ENCODE measurements around the gene PPP1R3G. TPM values are rescaled to one million over a fixed set of nuclear protein-coding genes. Genes with fewer than 3 reads are reported as not detected.
"Not testable (repeated sequence)": the region's sequence is repeated elsewhere in the genome, so short reads cannot be mapped to it uniquely, and the experiment has no call there.

PPP1R3G gene
- total RNA-seq, 1 donor from 2014 or later, result 0.05 TPM

DNA sequence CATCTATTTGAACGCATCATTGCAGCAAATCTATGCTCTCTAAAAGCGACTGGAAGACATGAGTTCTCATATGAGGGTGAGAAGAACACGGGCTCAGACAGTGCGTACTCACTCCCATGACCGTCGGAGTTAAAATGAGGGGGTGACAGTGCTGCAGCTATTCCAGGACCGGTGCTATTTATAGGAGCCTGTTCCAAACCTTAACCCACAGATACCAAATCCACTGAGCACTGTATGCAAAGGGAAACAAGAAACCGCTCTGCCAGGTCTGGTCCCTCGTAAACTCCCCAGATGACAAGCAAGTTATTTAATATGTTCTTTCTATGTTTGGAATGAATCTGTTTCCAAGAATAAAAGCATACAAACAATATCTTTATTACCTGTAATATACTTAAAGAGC is 22.9 kb downstream of the PPP1R3G start:
- Mint-ChIP-seq H3K27ac (no peak overlapping the region), H3K9me3 (no peaks in the 10 kb centered on the region), H3K4me3 (no peak overlapping the region), H3K4me1 (no peaks in the 10 kb centered on the region), H3K36me3 (ENCODE audit: low read depth) (no peaks in the 10 kb centered on the region), H3K27me3 (no peaks in the 10 kb centered on the region)
- intact Hi-C loops (cut with micrococcal nuclease), result no loop called here
- no peak for DNase-seq

DNA sequence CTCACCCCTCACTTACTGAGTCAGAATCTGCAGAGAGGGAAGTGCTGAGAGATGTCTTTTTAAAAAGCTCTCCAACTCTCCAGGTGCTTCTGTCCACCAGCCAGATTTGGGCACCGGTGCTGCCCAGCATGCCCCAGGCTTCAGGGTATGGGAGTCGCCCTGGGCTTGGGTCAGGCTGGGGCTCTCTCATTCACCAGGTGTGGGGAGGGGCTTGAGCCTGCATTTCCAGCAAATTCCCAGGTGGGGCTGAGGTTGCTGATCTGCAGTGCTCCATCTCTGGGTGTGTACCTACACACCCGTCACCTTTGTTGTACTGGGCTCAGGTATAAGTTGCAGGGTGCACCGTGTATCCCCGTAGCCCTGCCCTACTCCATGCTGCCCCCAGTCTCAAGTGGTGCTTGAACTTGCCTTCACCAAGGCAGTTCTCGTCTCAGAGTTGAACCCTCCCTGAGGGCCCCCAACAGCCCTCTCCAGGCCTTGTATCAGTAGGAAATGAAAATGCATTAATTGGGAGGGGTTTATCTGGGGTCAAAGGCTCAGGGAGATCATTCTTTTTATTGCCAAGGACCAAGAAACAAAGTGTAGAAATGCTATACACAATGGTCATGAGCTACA is 23.5 kb downstream of the PPP1R3G start:
- Mint-ChIP-seq H3K9me3 (no peaks in the 10 kb centered on the region), H3K4me1 (no peaks in the 10 kb centered on the region), H3K4me3 (no peak overlapping the region), H3K27ac (no peak overlapping the region), H3K27me3 (no peaks in the 10 kb centered on the region), H3K36me3 (ENCODE audit: low read depth) (no peaks in the 10 kb centered on the region)
- DNase-seq, result no peak
- intact Hi-C loops (cut with micrococcal nuclease), result no loop called here

DNA sequence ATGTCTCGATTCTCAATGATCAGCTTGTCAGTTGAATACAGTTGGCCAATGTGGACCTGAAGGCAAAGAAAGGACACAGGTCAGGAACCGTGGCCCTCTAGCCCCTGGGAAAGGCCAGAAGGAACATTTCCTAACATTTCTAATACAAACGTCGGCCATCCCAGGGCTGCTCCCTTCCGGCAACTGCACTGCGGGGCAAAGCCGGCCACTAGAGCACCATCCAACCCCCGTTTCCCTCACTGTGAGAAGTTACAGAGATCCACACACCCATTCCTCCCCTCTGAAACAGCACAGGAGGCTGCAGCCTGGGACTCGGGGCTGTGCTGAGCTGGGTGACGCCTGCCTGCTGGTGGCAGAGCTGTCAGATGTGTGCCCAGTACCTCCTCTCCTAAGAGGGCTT is 24.3 kb downstream of the PPP1R3G start:
- intact Hi-C loops (cut with micrococcal nuclease), result no loop called here
- H3K27ac Mint-ChIP-seq, result no peak overlapping the region
- no peak for DNase-seq

DNA sequence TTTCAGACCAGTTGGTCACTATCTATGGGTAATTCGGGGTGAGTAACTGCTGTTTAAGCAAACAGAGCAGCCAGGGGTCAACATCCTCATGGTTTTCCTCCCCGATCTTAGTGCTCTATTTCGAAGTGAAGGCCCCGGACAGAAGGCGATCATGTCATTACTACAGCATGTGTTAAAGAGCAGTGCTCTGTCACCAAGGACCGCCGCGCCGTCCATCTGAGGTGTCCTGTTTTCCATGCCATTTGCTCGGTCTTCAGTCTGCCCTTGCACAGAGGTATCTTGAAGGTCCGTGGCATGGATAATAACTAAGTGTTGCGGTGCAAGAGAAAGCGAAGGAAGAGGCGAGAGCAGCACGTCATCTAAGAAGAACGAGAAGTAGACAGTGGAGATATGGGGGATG is 25.1 kb downstream of the PPP1R3G start:
- no peak overlapping the region for H3K27ac Mint-ChIP-seq
- no peak for DNase-seq
- H3K4me3 Mint-ChIP-seq, result no peak overlapping the region
- H3K36me3 Mint-ChIP-seq (ENCODE audit: low read depth), result no peaks in the 10 kb centered on the region
- no peaks in the 10 kb centered on the region for H3K9me3 Mint-ChIP-seq
- intact Hi-C loops (cut with micrococcal nuclease), result no loop called here
- H3K4me1 Mint-ChIP-seq, result no peaks in the 10 kb centered on the region
- no peaks in the 10 kb centered on the region for H3K27me3 Mint-ChIP-seq

More for the DNA sequence above, 24.3 kb downstream of the PPP1R3G start:
- Mint-ChIP-seq H3K4me1 (no peaks in the 10 kb centered on the region), H3K9me3 (no peaks in the 10 kb centered on the region), H3K4me3 (no peak overlapping the region), H3K36me3 (ENCODE audit: low read depth) (no peaks in the 10 kb centered on the region), H3K27me3 (no peaks in the 10 kb centered on the region)

DNA sequence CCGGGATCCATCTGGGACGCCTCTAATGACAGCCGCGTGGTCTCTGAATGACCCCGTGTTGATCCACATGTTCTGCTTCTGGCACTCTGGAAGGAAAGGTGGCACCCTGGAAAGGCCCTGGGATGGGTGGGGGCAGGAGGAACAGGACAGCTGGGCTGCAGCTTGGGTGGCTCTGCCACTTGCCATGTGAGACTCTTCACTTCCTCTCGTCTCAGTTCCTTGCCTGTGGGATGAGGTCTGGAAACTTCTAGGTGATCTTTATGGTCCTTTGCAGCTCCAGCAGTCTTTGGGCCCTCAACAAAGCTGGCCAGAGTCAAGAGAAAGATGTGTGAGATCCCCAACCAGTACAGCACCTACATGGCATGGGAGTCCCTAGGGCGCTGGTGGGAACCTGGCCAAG is 26.5 kb downstream of the PPP1R3G start:
- Mint-ChIP-seq H3K9me3 (no peaks in the 10 kb centered on the region), H3K27me3 (no peaks in the 10 kb centered on the region), H3K4me1 (no peaks in the 10 kb centered on the region), H3K36me3 (ENCODE audit: low read depth) (no peaks in the 10 kb centered on the region), H3K27ac (no peak overlapping the region), H3K4me3 (no peak overlapping the region)
- intact Hi-C loops (cut with micrococcal nuclease), result no loop called here
- no peak for DNase-seq

DNA sequence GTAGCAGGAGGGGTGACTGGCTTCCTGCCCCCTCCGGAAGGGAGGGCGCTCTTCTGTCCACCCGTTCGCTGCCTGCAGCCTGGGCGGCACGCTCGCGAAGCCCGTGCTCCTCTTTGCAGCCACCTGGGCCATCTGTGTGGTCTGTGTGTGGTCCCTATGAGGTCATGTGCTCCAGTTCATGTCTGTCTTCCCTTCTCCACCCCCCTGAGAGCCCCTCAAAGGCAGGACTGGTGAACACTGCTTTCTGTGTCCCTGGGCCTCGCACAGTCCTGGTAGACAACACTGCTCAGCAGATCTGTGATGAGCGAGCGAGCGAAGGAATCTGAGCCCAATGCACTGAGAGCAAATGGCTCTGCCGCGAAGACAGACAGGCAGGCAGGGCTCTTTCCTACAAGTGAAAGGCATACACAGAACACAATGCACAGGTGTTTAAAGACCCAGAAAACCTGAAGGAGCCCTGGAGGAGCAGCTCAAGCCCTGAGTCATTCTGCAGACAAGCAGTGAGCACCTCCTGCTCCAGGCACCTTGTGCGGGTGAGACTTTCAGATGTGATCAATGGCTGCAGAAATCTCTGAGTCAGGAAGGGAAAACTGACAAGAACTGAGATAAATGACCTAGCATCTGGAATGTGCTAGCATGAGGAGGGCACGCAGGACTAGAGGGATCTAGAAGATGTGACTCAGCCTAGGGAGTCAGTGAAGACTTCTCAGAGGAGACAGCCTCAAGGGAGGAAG is 27.1 kb downstream of the PPP1R3G start:
- intact Hi-C loops (cut with micrococcal nuclease), result no loop called here
- no peaks in the 10 kb centered on the region for H3K9me3 Mint-ChIP-seq

DNA sequence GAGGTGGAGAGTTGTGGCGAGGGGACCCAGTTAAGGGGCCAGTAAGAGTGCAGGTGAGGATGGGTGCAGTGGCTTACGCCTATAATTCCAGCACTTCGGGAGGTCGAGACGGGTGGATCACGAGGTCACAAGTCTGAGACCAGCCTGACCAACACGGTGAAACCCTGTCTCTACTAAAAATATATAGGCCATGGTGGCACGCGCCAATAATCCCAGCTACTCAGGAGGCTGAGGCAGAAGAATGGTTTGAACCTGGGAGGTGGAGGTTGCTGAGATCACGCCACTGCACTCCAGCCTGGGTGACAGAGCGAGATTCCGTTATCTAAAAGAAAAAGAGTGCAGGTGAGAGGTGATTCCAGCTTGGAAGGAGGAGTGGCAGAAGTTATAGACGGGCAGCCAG is 28.0 kb downstream of the PPP1R3G start:
- H3K27ac Mint-ChIP-seq, result no peak overlapping the region
- H3K9me3 Mint-ChIP-seq, result no peaks in the 10 kb centered on the region
- no peaks in the 10 kb centered on the region for H3K27me3 Mint-ChIP-seq
- no peaks in the 10 kb centered on the region for H3K36me3 Mint-ChIP-seq (ENCODE audit: low read depth)
- no peak for DNase-seq
- intact Hi-C loops (cut with micrococcal nuclease), result no loop called here
- no peaks in the 10 kb centered on the region for H3K4me1 Mint-ChIP-seq
- no peak overlapping the region for H3K4me3 Mint-ChIP-seq

More for the DNA sequence above, 27.1 kb downstream of the PPP1R3G start:
- Mint-ChIP-seq H3K4me1 (no peaks in the 10 kb centered on the region), H3K36me3 (ENCODE audit: low read depth) (no peaks in the 10 kb centered on the region), H3K27me3 (no peaks in the 10 kb centered on the region), H3K27ac (no peak overlapping the region), H3K4me3 (no peak overlapping the region)
- DNase-seq, result no peak

DNA sequence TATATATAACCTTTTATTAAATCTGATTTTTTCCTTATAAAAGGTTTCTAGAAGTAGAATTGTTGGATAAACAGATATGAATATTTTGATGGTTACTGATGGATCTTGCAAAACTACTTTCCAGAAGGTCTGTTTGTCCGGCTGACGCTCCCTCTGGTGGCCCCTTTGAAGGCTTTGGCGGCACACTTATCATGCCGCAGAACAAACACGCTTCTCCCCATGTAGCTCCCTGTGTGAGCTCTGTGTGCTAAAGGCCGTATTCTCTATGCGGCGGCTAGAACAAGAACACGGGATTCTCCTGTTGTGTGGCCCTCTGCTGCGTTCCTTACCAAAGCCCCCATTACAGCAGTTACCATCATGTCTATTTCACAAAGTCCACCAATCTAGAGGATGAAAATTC is 30.0 kb downstream of the PPP1R3G start:
- DNase-seq, result no peak
- no peak overlapping the region for H3K4me3 Mint-ChIP-seq
- H3K27ac Mint-ChIP-seq, result no peak overlapping the region
- no peaks in the 10 kb centered on the region for H3K4me1 Mint-ChIP-seq
- intact Hi-C loops (cut with micrococcal nuclease), result no loop called here
- no peaks in the 10 kb centered on the region for H3K27me3 Mint-ChIP-seq
- no peaks in the 10 kb centered on the region for H3K36me3 Mint-ChIP-seq (ENCODE audit: low read depth)
- no peaks in the 10 kb centered on the region for H3K9me3 Mint-ChIP-seq

DNA sequence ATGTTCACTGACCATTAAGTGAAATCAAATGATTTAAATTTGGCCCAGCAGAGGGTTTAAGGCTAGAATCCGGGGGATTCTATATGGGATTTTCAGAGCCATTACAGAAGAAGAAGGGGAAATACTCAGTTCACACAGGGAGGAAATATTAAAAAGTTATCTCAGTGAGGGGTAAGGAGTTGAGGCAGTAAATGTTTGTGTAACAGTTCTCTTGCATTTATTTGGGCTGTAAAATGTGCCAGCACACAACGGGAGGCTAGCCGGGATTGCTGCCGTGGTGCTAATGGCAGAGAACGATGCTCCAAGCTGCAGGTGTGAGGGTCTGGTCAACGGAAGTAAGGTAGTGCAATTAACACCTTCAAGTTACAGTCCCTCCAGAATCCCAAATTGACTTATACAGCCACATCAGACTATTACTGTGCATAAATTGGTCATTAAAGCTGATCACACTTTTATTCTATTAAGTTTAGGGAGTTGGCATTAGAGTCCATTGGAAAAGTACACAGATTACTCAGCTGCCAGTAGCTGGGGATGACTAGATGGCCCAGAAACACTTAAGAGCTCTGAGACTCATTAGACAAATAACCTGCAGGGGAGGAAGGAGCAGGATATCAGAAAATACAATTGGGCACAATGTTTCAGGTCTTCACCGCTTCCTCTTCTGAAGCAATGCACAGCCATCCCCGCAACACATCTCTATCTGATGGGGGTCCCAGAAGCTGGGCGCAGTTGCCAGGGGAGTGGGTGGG is 31.3 kb downstream of the PPP1R3G start:
- intact Hi-C loops (cut with micrococcal nuclease), result no loop called here
- H3K36me3 Mint-ChIP-seq (ENCODE audit: low read depth), result no peaks in the 10 kb centered on the region
- no peaks in the 10 kb centered on the region for H3K27me3 Mint-ChIP-seq
- DNase-seq, result no peak
- no peaks in the 10 kb centered on the region for H3K4me1 Mint-ChIP-seq
- no peak overlapping the region for H3K27ac Mint-ChIP-seq
- no peak overlapping the region for H3K4me3 Mint-ChIP-seq
- no peaks in the 10 kb centered on the region for H3K9me3 Mint-ChIP-seq

DNA sequence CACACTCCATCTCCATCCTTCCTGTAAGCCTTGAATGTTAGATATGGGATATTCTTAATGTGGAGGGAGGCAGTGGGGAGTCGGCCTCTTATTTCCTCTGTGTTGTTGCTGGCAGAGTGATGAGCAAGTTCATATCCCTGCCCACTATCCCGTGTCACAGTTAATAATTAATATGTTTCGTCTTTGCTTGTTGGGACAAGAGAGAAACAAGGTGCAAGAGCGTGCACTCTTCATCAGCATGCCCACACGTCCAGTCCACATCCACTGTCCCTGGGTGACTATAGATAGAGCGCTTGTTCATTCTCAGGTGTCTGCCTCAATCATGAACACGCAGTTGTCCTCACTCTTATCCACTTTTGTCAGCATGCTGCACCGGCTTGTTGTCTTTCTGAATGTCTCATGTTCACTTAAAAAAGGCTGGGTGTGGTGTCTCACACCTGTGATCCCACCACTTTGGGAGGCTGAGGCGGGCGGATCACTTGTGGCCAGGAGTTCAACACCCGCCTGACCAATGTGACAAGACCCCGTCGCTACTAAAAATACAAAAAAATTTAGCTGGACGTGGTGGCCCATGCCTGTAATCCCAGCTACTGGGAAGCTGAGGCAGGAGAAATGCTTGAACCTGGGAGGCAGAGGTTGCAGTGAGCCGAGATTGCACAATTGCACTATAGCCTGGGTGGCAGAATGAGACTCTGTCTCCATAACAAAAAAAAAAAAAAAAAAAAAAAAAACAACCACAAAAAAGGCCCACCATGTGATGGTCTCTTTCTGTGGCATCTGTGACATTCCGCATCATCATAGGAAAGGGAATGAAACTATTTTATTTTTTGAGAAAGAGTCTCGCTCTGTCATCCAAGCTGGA is 34.2 kb downstream of the PPP1R3G start:
- H3K4me1 Mint-ChIP-seq, result no peaks in the 10 kb centered on the region
- intact Hi-C loops (cut with micrococcal nuclease), result no loop called here
- H3K27ac Mint-ChIP-seq, result no peak overlapping the region
- no peak for DNase-seq
- no peak overlapping the region for H3K4me3 Mint-ChIP-seq
- H3K9me3 Mint-ChIP-seq, result no peaks in the 10 kb centered on the region
- no peaks in the 10 kb centered on the region for H3K27me3 Mint-ChIP-seq
- H3K36me3 Mint-ChIP-seq (ENCODE audit: low read depth), result no peaks in the 10 kb centered on the region

DNA sequence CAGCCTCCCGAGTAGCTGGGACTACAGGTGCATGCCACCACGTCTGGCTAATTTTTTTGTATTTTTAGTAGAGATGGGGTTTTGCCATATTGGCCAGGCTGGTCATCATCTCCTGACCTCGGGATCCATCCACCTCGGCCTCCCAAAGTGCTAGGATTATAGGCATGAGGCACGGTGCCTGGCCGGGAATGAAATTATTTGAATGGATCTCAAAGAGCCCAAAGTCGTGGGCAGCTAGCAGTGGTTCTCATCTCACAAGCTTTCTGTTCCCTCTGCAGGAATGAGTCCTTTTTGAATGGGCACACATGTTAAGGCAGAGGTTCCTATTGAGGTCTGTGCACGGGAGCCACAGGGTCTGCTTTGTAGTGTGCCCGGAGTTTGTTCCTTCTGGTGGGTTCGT is 34.9 kb downstream of the PPP1R3G start:
- Mint-ChIP-seq H3K27me3 (no peaks in the 10 kb centered on the region), H3K36me3 (ENCODE audit: low read depth) (no peaks in the 10 kb centered on the region), H3K4me3 (no peak overlapping the region), H3K9me3 (no peaks in the 10 kb centered on the region), H3K4me1 (no peaks in the 10 kb centered on the region), H3K27ac (no peak overlapping the region)
- DNase-seq, result no peak
- intact Hi-C loops (cut with micrococcal nuclease), result no loop called here

DNA sequence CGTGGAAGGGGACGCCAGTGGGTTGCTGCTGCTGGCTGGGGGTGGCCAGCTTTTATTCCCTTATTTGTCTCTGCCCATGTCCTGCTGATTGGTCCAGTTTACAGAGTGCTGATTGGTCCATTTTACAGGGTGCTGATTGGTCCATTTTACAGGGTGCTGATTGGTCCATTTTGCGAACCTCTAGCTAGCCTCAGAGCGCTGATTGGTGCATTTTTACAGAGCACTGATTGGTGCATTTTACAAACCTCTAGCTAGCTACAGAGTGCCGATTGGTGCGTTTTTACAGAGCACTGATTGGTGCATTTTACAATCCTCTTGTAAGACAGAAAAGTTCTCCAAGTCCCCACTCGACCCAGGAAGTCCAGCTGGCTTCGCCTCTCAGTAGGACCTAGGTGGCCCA is 35.4 kb downstream of the PPP1R3G start:
- H3K27me3 Mint-ChIP-seq; DNase-seq; intact Hi-C loops (cut with micrococcal nuclease); H3K4me3 Mint-ChIP-seq; H3K36me3 Mint-ChIP-seq (ENCODE audit: low read depth); H3K9me3 Mint-ChIP-seq; H3K27ac Mint-ChIP-seq; H3K4me1 Mint-ChIP-seq: not testable (repeated sequence)

DNA sequence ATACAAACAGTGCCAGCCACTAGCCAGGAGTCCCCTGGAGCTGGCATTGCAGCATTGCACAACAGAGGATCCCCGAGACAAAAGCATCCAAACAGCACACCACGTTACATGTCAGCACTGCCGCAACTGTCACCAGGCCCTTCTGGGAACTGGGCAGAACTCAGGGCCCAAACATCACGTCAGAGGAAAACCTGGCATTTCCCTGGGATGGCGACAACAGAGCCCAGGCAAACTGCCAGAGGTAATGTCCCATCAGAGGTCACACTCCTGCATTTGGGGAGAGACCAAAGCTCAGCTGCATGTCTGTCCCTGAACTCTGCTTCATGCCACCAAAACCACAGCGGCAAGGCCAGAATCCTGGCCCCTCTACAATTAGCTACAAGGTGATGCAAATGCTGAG is 36.3 kb downstream of the PPP1R3G start:
- Mint-ChIP-seq H3K27ac (no peak overlapping the region), H3K9me3 (no peaks in the 10 kb centered on the region), H3K4me3 (no peak overlapping the region), H3K36me3 (ENCODE audit: low read depth) (no peaks in the 10 kb centered on the region), H3K27me3 (no peaks in the 10 kb centered on the region), H3K4me1 (no peaks in the 10 kb centered on the region)
- no peak for DNase-seq
- intact Hi-C loops (cut with micrococcal nuclease), result no loop called here

DNA sequence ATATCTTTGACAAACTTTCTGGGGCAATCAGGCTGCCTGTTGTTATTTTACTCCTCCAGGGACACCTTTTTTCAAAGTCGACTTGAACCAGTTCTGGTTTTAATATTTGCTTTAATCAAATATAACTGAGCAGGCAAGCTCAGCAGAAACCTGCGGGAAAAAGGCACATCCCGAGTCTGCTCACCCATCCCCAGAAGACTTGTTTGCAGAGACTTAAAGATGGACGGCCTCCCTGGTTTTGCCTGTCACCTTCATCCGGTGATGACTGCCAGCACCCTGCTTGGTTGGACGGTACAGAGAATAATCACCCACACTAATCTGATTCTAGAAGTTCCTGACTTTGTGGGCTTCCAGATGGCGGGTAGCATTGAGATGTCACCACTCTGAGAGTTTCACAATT is 36.8 kb downstream of the PPP1R3G start:
- no peaks in the 10 kb centered on the region for H3K4me1 Mint-ChIP-seq
- intact Hi-C loops (cut with micrococcal nuclease), result no loop called here
- H3K27me3 Mint-ChIP-seq, result no peaks in the 10 kb centered on the region
- no peaks in the 10 kb centered on the region for H3K36me3 Mint-ChIP-seq (ENCODE audit: low read depth)
- H3K27ac Mint-ChIP-seq, result no peak overlapping the region
- H3K4me3 Mint-ChIP-seq, result no peak overlapping the region
- no peaks in the 10 kb centered on the region for H3K9me3 Mint-ChIP-seq
- DNase-seq, result no peak
